ENCODE results near the gene ANKRD36.
"Not testable (repeated sequence)": the region's sequence is repeated elsewhere in the genome, so short reads cannot be mapped to it uniquely, and the experiment has no call there.

ANKRD36 gene

GRCh38 chr2:97129090-97129489 lies 16.1 kb downstream of the ANKRD36 start:
- not testable (repeated sequence) for DNase-seq

GRCh38 chr2:97144016-97144415 lies 31.1 kb downstream of the ANKRD36 start:
- not testable (repeated sequence) for DNase-seq

GRCh38 chr2:97166548-97166947 lies 53.6 kb downstream of the ANKRD36 start:
- not testable (repeated sequence) for DNase-seq

GRCh38 chr2:97167938-97168337 lies 55.0 kb downstream of the ANKRD36 start:
- DNase-seq, result not testable (repeated sequence)

- DNase-seq, result not testable (repeated sequence)
Measured at GRCh38 chr2:97168583-97168982, 55.6 kb downstream of the ANKRD36 start.

GRCh38 chr2:97180391-97180790 lies 67.4 kb downstream of the ANKRD36 start:
- not testable (repeated sequence) for DNase-seq

- not testable (repeated sequence) for DNase-seq
Measured at GRCh38 chr2:97195349-97195748, 82.4 kb downstream of the ANKRD36 start.

- not testable (repeated sequence) for DNase-seq
Measured at GRCh38 chr2:97197251-97197650, 84.3 kb downstream of the ANKRD36 start.

- not testable (repeated sequence) for DNase-seq
Measured at GRCh38 chr2:97200887-97201286, 87.9 kb downstream of the ANKRD36 start.

- DNase-seq, result not testable (repeated sequence)
Measured at GRCh38 chr2:97202643-97203250, 89.8 kb downstream of the ANKRD36 start.

- DNase-seq, result no peak
Measured at GRCh38 chr2:97210325-97210724, 97.4 kb downstream of the ANKRD36 start.

- DNase-seq, result not testable (repeated sequence)
Measured at GRCh38 chr2:97215025-97215424, 102.1 kb downstream of the ANKRD36 start.

GRCh38 chr2:97230848-97231585 lies 118.1 kb downstream of the ANKRD36 start:
- not testable (repeated sequence) for DNase-seq

GRCh38 chr2:97232981-97233380 lies 120.0 kb downstream of the ANKRD36 start:
- not testable (repeated sequence) for DNase-seq

- not testable (repeated sequence) for DNase-seq
Measured at GRCh38 chr2:97233660-97234295, 120.8 kb downstream of the ANKRD36 start.

- not testable (repeated sequence) for DNase-seq
Measured at GRCh38 chr2:97261192-97261591, 148.2 kb downstream of the ANKRD36 start.

GRCh38 chr2:97266449-97266848 lies 153.5 kb downstream of the ANKRD36 start:
- not testable (repeated sequence) for DNase-seq

GRCh38 chr2:97267411-97268074 lies 154.6 kb downstream of the ANKRD36 start:
- no peak for DNase-seq

GRCh38 chr2:97268075-97268591 lies 155.2 kb downstream of the ANKRD36 start:
- DNase-seq, result not testable (repeated sequence)

- not testable (repeated sequence) for DNase-seq
Measured at GRCh38 chr2:97276232-97276798, 163.4 kb downstream of the ANKRD36 start.

GRCh38 chr2:97285187-97285586 lies 172.2 kb downstream of the ANKRD36 start:
- not testable (repeated sequence) for DNase-seq

GRCh38 chr2:97293687-97294086 lies 180.7 kb downstream of the ANKRD36 start:
- not testable (repeated sequence) for DNase-seq

All from stimulated activated CD8-positive, alpha-beta memory T cell treated with anti-CD3 and anti-CD28 coated beads, Interleukin-4, amount 100 ng/mL, for 48 hours (primary cell).